ENCODE results near the gene SYNCRIP. TPM values are rescaled to one million over a fixed set of nuclear protein-coding genes. Genes with fewer than 3 reads are reported as not detected.
"Not testable (repeated sequence)": the region's sequence is repeated elsewhere in the genome, so short reads cannot be mapped to it uniquely, and the experiment has no call there.

SYNCRIP gene
- total and polyA plus RNA-seq, 2 of the 4 experiments (the other 2 are of a cell fraction) = 50.1 to 59.3 TPM

DNA sequence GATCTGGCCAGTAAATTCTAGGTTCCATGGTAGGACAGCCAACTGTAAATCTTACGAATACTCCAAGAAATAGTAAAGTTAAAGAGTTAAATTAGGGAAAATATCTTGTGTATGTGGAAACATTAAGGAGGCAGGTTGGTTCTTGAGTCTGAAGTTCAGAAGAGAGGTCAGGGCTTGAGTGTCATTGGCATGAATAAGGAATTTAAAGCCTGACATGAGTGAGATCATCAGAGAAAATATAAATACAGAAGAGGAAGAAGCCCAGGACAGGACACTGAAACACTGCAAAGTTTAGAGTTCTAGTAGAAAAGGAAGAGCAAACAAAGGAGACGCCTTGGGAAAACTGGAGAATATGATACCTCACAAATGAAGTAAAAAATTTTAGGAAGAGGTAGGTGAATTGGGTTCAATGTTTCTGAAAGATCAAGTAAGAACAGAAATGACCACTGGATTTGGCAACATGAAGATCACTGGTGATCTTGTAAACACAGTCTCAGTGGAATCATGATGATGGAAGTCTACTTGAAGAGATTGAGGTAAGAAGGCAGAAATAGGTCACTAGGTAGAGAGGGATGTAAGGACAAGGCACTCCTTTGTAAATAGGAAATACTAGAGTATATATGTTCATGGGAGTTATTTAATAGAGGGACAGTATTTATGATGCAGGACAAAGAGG is 41.6 kb upstream of the SYNCRIP start:
- no peaks in the 10 kb centered on the region for H3K27me3 ChIP-seq (ENCODE audit: control insufficient read depth, insufficient read depth, low read length)
- H3K36me3 ChIP-seq (ENCODE audit: control insufficient read depth, insufficient read depth, low read length) = no peaks in the 10 kb centered on the region
- H3K4me1 ChIP-seq (ENCODE audit: control insufficient read depth, insufficient read depth, low read length) = peaks cover 2% of the 10 kb centered on the region; the same call in 1 of the 2 replicates
- H2BK20ac ChIP-seq (ENCODE audit: low read depth, low read length) = no peak overlapping the region
- peak overlapping the region; percentile 13; the same call in 1 of the 2 replicates for H3K18ac ChIP-seq (ENCODE audit: low read depth, low read length)
- no CpG with 5 or more reads among the region's 2 CpGs for WGBS, 2 experiments (ENCODE audit: extremely low coverage in 2 of 2, insufficient read length in 1 of 2)
- H3K56ac ChIP-seq (ENCODE audit: extremely low read depth, insufficient read depth, low read length) = no peak overlapping the region
- no peaks in the 10 kb centered on the region for H4K20me1 ChIP-seq (ENCODE audit: insufficient read depth, low read length)
- no peaks in the 10 kb centered on the region for H3K9me1 ChIP-seq (ENCODE audit: insufficient read depth, low read length)
- DNase-seq = peak; percentile 48
- H3K9ac ChIP-seq (ENCODE audit: low read depth, low read length) = no peak overlapping the region
- H2AK5ac ChIP-seq (ENCODE audit: low read depth, low read length) = no peak overlapping the region
- H2BK15ac ChIP-seq (ENCODE audit: low read depth, low read length) = no peak overlapping the region
- TF ChIP-seq BHLHE40 (IDR thresholded peaks at IDR 0.05; ENCODE audit: low read depth, low read length) = no peak
- TF ChIP-seq RAD21 (IDR thresholded peaks at IDR 0.05; ENCODE audit: low read length) = no peak
- no peak for TF ChIP-seq POLR2A (IDR thresholded peaks at IDR 0.05; ENCODE audit: low read depth, low read length)
- TF ChIP-seq, protein P1, sequence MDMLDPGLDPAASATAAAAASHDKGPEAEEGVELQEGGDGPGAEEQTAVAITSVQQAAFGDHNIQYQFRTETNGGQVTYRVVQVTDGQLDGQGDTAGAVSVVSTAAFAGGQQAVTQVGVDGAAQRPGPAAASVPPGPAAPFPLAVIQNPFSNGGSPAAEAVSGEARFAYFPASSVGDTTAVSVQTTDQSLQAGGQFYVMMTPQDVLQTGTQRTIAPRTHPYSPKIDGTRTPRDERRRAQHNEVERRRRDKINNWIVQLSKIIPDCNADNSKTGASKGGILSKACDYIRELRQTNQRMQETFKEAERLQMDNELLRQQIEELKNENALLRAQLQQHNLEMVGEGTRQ (IDR thresholded peaks at IDR 0.05; ENCODE audit: low read depth, low read length) = no peak
- TF ChIP-seq SMC3 (IDR thresholded peaks at IDR 0.05; ENCODE audit: low read depth, low read length) = no peak
- no peak for TF ChIP-seq NFE2L2 (IDR thresholded peaks at IDR 0.05; ENCODE audit: low read depth, low read length)
- no peak for TF ChIP-seq MAZ (IDR thresholded peaks at IDR 0.05; ENCODE audit: borderline replicate concordance, low read depth, low read length)
- H2AK9ac ChIP-seq (replicated peaks; ENCODE audit: low read depth, low read length, poor library complexity) = no peak overlapping the region
- in situ Hi-C loops (cut with MboI; ENCODE audit: low sequenced_read_pairs) = no loop called here
- ChIA-PET CTCF (no interaction called here), POLR2A (ENCODE audit: unreplicated experiment) (no interaction called here)
- peak; percentile 66 for ATAC-seq (ENCODE audit: low read depth)
- H4K5ac ChIP-seq (ENCODE audit: low read depth, low read length) = no peak overlapping the region
- no peak overlapping the region for H2BK5ac ChIP-seq (ENCODE audit: low read depth, low read length, poor library complexity, severe bottlenecking)
- H2AFZ ChIP-seq (replicated peaks; ENCODE audit: low read length, poor library complexity) = no peak overlapping the region
- H2BK120ac ChIP-seq (ENCODE audit: low read depth, low read length) = peak overlapping the region; percentile 57; the same call in 1 of the 2 replicates
- no peaks in the 10 kb centered on the region for H3K9me3 ChIP-seq (ENCODE audit: control insufficient read depth, insufficient read depth, low read length)
- H3K4ac ChIP-seq (ENCODE audit: low read depth, low read length) = no peak overlapping the region
- peak overlapping the region; percentile 25; the same call in 1 of the 2 replicates for H3K4me2 ChIP-seq (ENCODE audit: low read depth, low read length)
- intact Hi-C loops (cut with micrococcal nuclease) = no loop called here
- H3K14ac ChIP-seq (replicated peaks; ENCODE audit: low read depth, low read length) = no peak overlapping the region
- no peak overlapping the region for H4K91ac ChIP-seq (ENCODE audit: insufficient read depth, low read depth, low read length)
- H4K8ac ChIP-seq (ENCODE audit: low read depth in 2 of 2, low read length in 2 of 2) = no peak overlapping the region
- dilution Hi-C loops (cut with HindIII; ENCODE audit: low sequenced_read_pairs, unreplicated experiment) = no loop called here
- no peak overlapping the region for H3K4me3 ChIP-seq (ENCODE audit: insufficient read depth, low read depth, low read length)
- no peak overlapping the region for H3K27ac ChIP-seq (ENCODE audit: insufficient read depth, low read length)
- no peak overlapping the region for H3K23ac ChIP-seq (ENCODE audit: low read depth, low read length)
- peaks cover 13 to 21% of the 10 kb centered on the region in 2 experiments; a peak in 2 of 4 replicates for H3K79me1 ChIP-seq (ENCODE audit: low read depth in 1 of 2, low read length in 2 of 2)
- no TSS peak for BruUV-seq (replicated peaks)

DNA sequence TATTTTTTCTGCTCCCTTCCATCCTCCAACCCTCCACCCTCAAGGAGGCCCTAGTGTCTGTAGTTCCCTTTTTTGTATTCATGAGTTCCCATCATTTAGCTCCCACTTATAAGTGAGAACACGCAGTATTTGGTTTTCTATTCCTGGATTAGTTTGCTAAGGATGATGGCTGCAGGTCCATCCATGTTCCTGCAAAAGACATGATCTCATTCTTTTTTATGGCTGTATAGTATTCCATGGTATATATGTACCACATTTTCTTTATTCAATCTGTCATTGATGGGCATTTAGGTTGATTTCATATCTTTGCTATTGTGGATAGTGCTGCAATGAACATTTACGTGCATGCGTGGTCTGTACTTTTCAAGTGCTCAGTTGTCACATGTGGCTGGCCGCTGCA is 39.2 kb upstream of the SYNCRIP start:
- intact Hi-C loops (cut with micrococcal nuclease); in situ Hi-C loops (cut with MboI; ENCODE audit: low sequenced_read_pairs); H2BK5ac ChIP-seq (ENCODE audit: low read depth, low read length, poor library complexity, severe bottlenecking); H2BK15ac ChIP-seq (ENCODE audit: low read depth, low read length); H2BK120ac ChIP-seq (ENCODE audit: low read depth, low read length); H3K9me1 ChIP-seq (ENCODE audit: insufficient read depth, low read length); H2AK5ac ChIP-seq (ENCODE audit: low read depth, low read length); BruUV-seq (replicated peaks); ATAC-seq (ENCODE audit: low read depth); POLR2A ChIA-PET (ENCODE audit: unreplicated experiment); dilution Hi-C loops (cut with HindIII; ENCODE audit: low sequenced_read_pairs, unreplicated experiment); H4K8ac ChIP-seq (ENCODE audit: low read depth in 2 of 2, low read length in 2 of 2); H3K4me1 ChIP-seq (ENCODE audit: control insufficient read depth, insufficient read depth, low read length); H2AK9ac ChIP-seq (replicated peaks; ENCODE audit: low read depth, low read length, poor library complexity); H3K4ac ChIP-seq (ENCODE audit: low read depth, low read length); H3K56ac ChIP-seq (ENCODE audit: extremely low read depth, insufficient read depth, low read length); H2BK20ac ChIP-seq (ENCODE audit: low read depth, low read length); H3K27me3 ChIP-seq (ENCODE audit: control insufficient read depth, insufficient read depth, low read length); H3K27ac ChIP-seq (ENCODE audit: insufficient read depth, low read length); H3K9me3 ChIP-seq (ENCODE audit: control insufficient read depth, insufficient read depth, low read length); H2AFZ ChIP-seq (replicated peaks; ENCODE audit: low read length, poor library complexity); H3K4me2 ChIP-seq (ENCODE audit: low read depth, low read length); H3K18ac ChIP-seq (ENCODE audit: low read depth, low read length); H3K9ac ChIP-seq (ENCODE audit: low read depth, low read length); H3K14ac ChIP-seq (replicated peaks; ENCODE audit: low read depth, low read length); H3K23ac ChIP-seq (ENCODE audit: low read depth, low read length); H4K91ac ChIP-seq (ENCODE audit: insufficient read depth, low read depth, low read length); H3K36me3 ChIP-seq (ENCODE audit: control insufficient read depth, insufficient read depth, low read length); H4K5ac ChIP-seq (ENCODE audit: low read depth, low read length); H3K4me3 ChIP-seq (ENCODE audit: insufficient read depth, low read depth, low read length); DNase-seq: not testable (repeated sequence)
- no CpG with 5 or more reads among the region's 4 CpGs for WGBS, 2 experiments (ENCODE audit: extremely low coverage in 2 of 2, insufficient read length in 1 of 2)
- H4K20me1 ChIP-seq (ENCODE audit: insufficient read depth, low read length) = peaks cover 16% of the 10 kb centered on the region
- CTCF ChIA-PET = interaction anchor here (0.6 kb wide), 1 partner anchor 1387 kb away, joined by 4 read pairs; no protein-coding TSS in a partner anchor
- peaks cover 13 to 21% of the 10 kb centered on the region in 2 experiments; a peak in 2 of 4 replicates for H3K79me1 ChIP-seq (ENCODE audit: low read depth in 1 of 2, low read length in 2 of 2)

All from IMR-90 (cell line).